IMR-90 (cell line): Measurements from ENCODE around the gene MUC6. TPM values are rescaled to one million over a fixed set of nuclear protein-coding genes. Genes with fewer than 3 reads are reported as not detected.

ENCODE experiments used
- ATAC-seq: fragments of 200-7000 bp; cut with Tn5 transposase; 2 replicates; pipeline ENCODE4 v1.9.1; 2020; ENCODE audit warnings: low read depth, mild to moderate bottlenecking, moderate library complexity
- BruUV-seq: library from RNA; stranded (reverse); fragments of 400-500 nt; replicated peaks from 2 replicates; lab custom pipeline; 2021; lab: Mats Ljungman, UMichigan
- CTCF ChIA-PET: fragments of 300-600 bp; formaldehyde crosslinking; extraction: SDS; loops from one replicate; lab custom pipeline; 2021; ENCODE audit warnings: antibody characterized with exemption; lab: Yijun Ruan, JAX
- POLR2A ChIA-PET: fragments of 300-600 bp; sonication (Branson Sonifier 250); formaldehyde crosslinking; loops from one replicate; lab custom pipeline; 2022; ENCODE audit warnings: antibody characterized with exemption; ENCODE audit not compliant: unreplicated experiment; lab: Charles Lee
- DNase-seq: peaks from one replicate; pipeline ENCODE4 v3.0.0; 2013
- H2AFZ ChIP-seq: replicated peaks from 2 replicates; pipeline ENCODE3; 2013; ENCODE audit warnings: low read length, mild to moderate bottlenecking; ENCODE audit not compliant: poor library complexity
- H2AK5ac ChIP-seq: 2 replicates; pipeline ENCODE4 v1.6.1; 2013; ENCODE audit warnings: low read depth, low read length, inconsistent platforms
- H2AK9ac ChIP-seq: replicated peaks from 2 replicates; pipeline ENCODE3; 2013; ENCODE audit warnings: mild to moderate bottlenecking, low read depth, low read length, moderate library complexity; ENCODE audit not compliant: poor library complexity
- H2BK120ac ChIP-seq: 2 replicates; pipeline ENCODE4 v1.6.1; 2013; ENCODE audit warnings: low read depth, low read length, inconsistent platforms
- H2BK15ac ChIP-seq: 3 replicates; pipeline ENCODE4 v1.6.1; 2013; ENCODE audit warnings: low read depth, low read length, inconsistent platforms
- H2BK20ac ChIP-seq: 2 replicates; pipeline ENCODE4 v1.6.1; 2013; ENCODE audit warnings: low read depth, mild to moderate bottlenecking, inconsistent platforms, low read length, moderate library complexity
- H2BK5ac ChIP-seq: 2 replicates; pipeline ENCODE4 v1.6.1; 2013; ENCODE audit warnings: mild to moderate bottlenecking, low read depth, low read length, inconsistent platforms; ENCODE audit not compliant: poor library complexity, severe bottlenecking
- H3K14ac ChIP-seq: replicated peaks from 2 replicates; pipeline ENCODE4 v1.6.1; 2013; ENCODE audit warnings: low read depth, low read length, inconsistent platforms
- H3K18ac ChIP-seq: 2 replicates; pipeline ENCODE4 v1.6.1; 2013; ENCODE audit warnings: low read depth, low read length, control low read depth
- H3K23ac ChIP-seq: 2 replicates; pipeline ENCODE4 v1.6.1; 2013; ENCODE audit warnings: low read depth, low read length, inconsistent platforms
- H3K27ac ChIP-seq: 2 replicates; pipeline ENCODE4 v1.5.1; 2013; ENCODE audit warnings: mild to moderate bottlenecking, control low read depth, low read length; ENCODE audit not compliant: insufficient read depth
- H3K27me3 ChIP-seq: 2 replicates; pipeline ENCODE4 v1.6.1; 2013; ENCODE audit warnings: low read length; ENCODE audit not compliant: control insufficient read depth, insufficient read depth
- H3K36me3 ChIP-seq: 2 replicates; pipeline ENCODE4 v1.6.1; 2013; ENCODE audit warnings: low read length, mixed read lengths; ENCODE audit not compliant: control insufficient read depth, insufficient read depth
- H3K4ac ChIP-seq: 2 replicates; pipeline ENCODE4 v1.6.1; 2013; ENCODE audit warnings: low read depth, low read length, inconsistent platforms
- H3K4me1 ChIP-seq: 2 replicates; pipeline ENCODE4 v1.6.1; 2013; ENCODE audit warnings: low read length, mixed read lengths; ENCODE audit not compliant: control insufficient read depth, insufficient read depth
- H3K4me2 ChIP-seq: 2 replicates; pipeline ENCODE4 v1.6.1; 2013; ENCODE audit warnings: low read depth, mild to moderate bottlenecking, control low read depth, low read length, moderate library complexity
- H3K4me3 ChIP-seq: 2 replicates; pipeline ENCODE4 v1.5.1; 2013; ENCODE audit warnings: low read depth, mild to moderate bottlenecking, control low read depth, low read length, moderate library complexity; ENCODE audit not compliant: insufficient read depth
- H3K56ac ChIP-seq: 2 replicates; pipeline ENCODE4 v1.6.1; 2013; ENCODE audit warnings: low read length, inconsistent platforms; ENCODE audit not compliant: insufficient read depth; ENCODE audit errors: extremely low read depth
- H3K79me1 ChIP-seq, 2 experiments: 2 replicates each; pipeline ENCODE4 v1.6.1; 2013; ENCODE audit warnings: low read length in 2 of 2, inconsistent platforms in 1 of 2, low read depth in 1 of 2
- H3K9ac ChIP-seq: 2 replicates; pipeline ENCODE4 v1.6.1; 2013; ENCODE audit warnings: low read depth, low read length, control low read depth
- H3K9me1 ChIP-seq: 2 replicates; pipeline ENCODE4 v1.6.1; 2013; ENCODE audit warnings: low read length, inconsistent platforms; ENCODE audit not compliant: insufficient read depth
- H3K9me3 ChIP-seq: 2 replicates; pipeline ENCODE4 v1.6.1; 2013; ENCODE audit warnings: low read length; ENCODE audit not compliant: control insufficient read depth, insufficient read depth
- H4K20me1 ChIP-seq: 2 replicates; pipeline ENCODE4 v1.6.1; 2013; ENCODE audit warnings: low read length, inconsistent platforms; ENCODE audit not compliant: insufficient read depth
- H4K5ac ChIP-seq: 2 replicates; pipeline ENCODE4 v1.6.1; 2013; ENCODE audit warnings: mild to moderate bottlenecking, low read depth, low read length, control low read depth
- H4K8ac ChIP-seq, 2 experiments: 2 replicates each; pipeline ENCODE4 v1.6.1; 2013; ENCODE audit warnings: low read depth in 2 of 2, low read length in 2 of 2, control low read depth in 1 of 2, inconsistent platforms in 1 of 2
- H4K91ac ChIP-seq: 2 replicates; pipeline ENCODE4 v1.6.1; 2013; ENCODE audit warnings: low read depth, low read length, inconsistent platforms; ENCODE audit not compliant: insufficient read depth
- BHLHE40 ChIP-seq: fragments of 150-350 bp; IDR thresholded peaks from 2 replicates; pipeline ENCODE4 v1.6.1; 2016; ENCODE audit warnings: mild to moderate bottlenecking, low read depth, low read length
- CEBPB ChIP-seq: IDR thresholded peaks from 2 replicates; pipeline ENCODE4 v1.6.1; 2012; ENCODE audit warnings: low read depth, low read length, improper control_type of control experiment
- CHD1 ChIP-seq: IDR thresholded peaks from 2 replicates; pipeline ENCODE4 v1.6.1; 2012; ENCODE audit warnings: low read depth, low read length, improper control_type of control experiment
- FOS ChIP-seq: fragments of 150-350 bp; IDR thresholded peaks from 2 replicates; pipeline ENCODE4 v1.6.1; 2016; ENCODE audit warnings: low read depth, low read length
- MAFK ChIP-seq: IDR thresholded peaks from 2 replicates; pipeline ENCODE4 v1.6.1; 2012; ENCODE audit warnings: low read depth, low read length, improper control_type of control experiment
- MAZ ChIP-seq: IDR thresholded peaks from 2 replicates; pipeline ENCODE4 v1.6.1; 2012; ENCODE audit warnings: low read depth, mild to moderate bottlenecking, low read length, improper control_type of control experiment, moderate library complexity, borderline replicate concordance
- MXI1 ChIP-seq: IDR thresholded peaks from 2 replicates; pipeline ENCODE4 v1.6.1; 2012; ENCODE audit warnings: low read depth, mild to moderate bottlenecking, low read length, moderate library complexity, borderline replicate concordance
- NFE2L2 ChIP-seq: fragments of 150-350 bp; IDR thresholded peaks from 2 replicates; pipeline ENCODE4 v1.6.1; 2016; ENCODE audit warnings: low read depth, mild to moderate bottlenecking, low read length
- POLR2A ChIP-seq: IDR thresholded peaks from 2 replicates; pipeline ENCODE4 v1.6.1; 2012; ENCODE audit warnings: mild to moderate bottlenecking, low read depth, low read length
- RAD21 ChIP-seq: IDR thresholded peaks from 2 replicates; pipeline ENCODE4 v1.6.1; 2012; ENCODE audit warnings: low read length, improper control_type of control experiment
- RCOR1 ChIP-seq: IDR thresholded peaks from 2 replicates; pipeline ENCODE4 v1.6.1; 2012; ENCODE audit warnings: mild to moderate bottlenecking, low read length, improper control_type of control experiment; ENCODE audit not compliant: insufficient replicate concordance
- RFX5 ChIP-seq: IDR thresholded peaks from 2 replicates; pipeline ENCODE4 v1.8.0; 2012; ENCODE audit warnings: low read depth, mild to moderate bottlenecking, low read length, moderate library complexity
- SMC3 ChIP-seq: fragments of 150-350 bp; IDR thresholded peaks from 2 replicates; pipeline ENCODE4 v1.6.1; 2016; ENCODE audit warnings: low read depth, mild to moderate bottlenecking, antibody characterized with exemption, low read length, moderate library complexity
- WGBS, 2 experiments: methylation state at CpG; one replicate each; pipeline versions ENCODE4 v1.1.5 to v1.1.7; 2013; ENCODE audit warnings: missing lambda C conversion rate in 2 of 2; ENCODE audit not compliant: insufficient read length in 1 of 2; ENCODE audit errors: extremely low coverage in 2 of 2; 5-methylcytosine and 5-hydroxymethylcytosine counted together
- dilution Hi-C: fragments of 300-500 bp; cut with HindIII; formaldehyde crosslinking; loops from one replicate; pipeline ENCODE4 v1.14.3; 2018; ENCODE audit warnings: low sequenced_read_pairs; ENCODE audit not compliant: unreplicated experiment
- in situ Hi-C: fragments of 300-500 bp; cut with MboI; formaldehyde crosslinking; loops from 3 replicates; pipeline ENCODE4 v1.14.3; 2019; ENCODE audit warnings: low sequenced_read_pairs, inconsistent platforms, mixed read lengths
- intact Hi-C: fragments of 100-400 bp; cut with micrococcal nuclease; formaldehyde crosslinking; loops from 2 replicates; pipeline ENCODE4 v1.10.0; 2022
- polyA plus RNA-seq, 3 experiments: library from polyadenylated mRNA; depleted of rRNA; stranded (reverse); fragments of >200 nt; gene quantifications; 2 replicates each; pipeline ENCODE4 v1.2.3, GENCODE V29; 2012; ENCODE audit warnings: low replicate concordance in 1 of 3
- total RNA-seq: library from RNA; depleted of rRNA; stranded (reverse); fragments of >200 nt; gene quantifications from 2 replicates; pipeline ENCODE4 v1.2.3, GENCODE V29; 2012
- TF ChIP-seq, protein P1 (sequence below): conservative IDR thresholded peaks from 2 replicates; pipeline ENCODE4 v1.5.1; 2012; ENCODE audit warnings: mild to moderate bottlenecking, low read depth, low read length, improper control_type of control experiment
- TF ChIP-seq, protein P2 (sequence below): fragments of 150-350 bp; IDR thresholded peaks from 2 replicates; pipeline ENCODE4 v1.6.1; 2016; ENCODE audit warnings: low read depth, mild to moderate bottlenecking, low read length, moderate library complexity, borderline replicate concordance
- TF ChIP-seq, protein P3 (sequence below): fragments of 150-350 bp; IDR thresholded peaks from 2 replicates; pipeline ENCODE4 v1.6.1; 2017; ENCODE audit warnings: mild to moderate bottlenecking, antibody characterized with exemption, low read length, low read depth

The MUC6 gene
- total and polyA plus RNA-seq, 2 of the 4 experiments (the other 2 are of a cell fraction), result not detected

DNA sequence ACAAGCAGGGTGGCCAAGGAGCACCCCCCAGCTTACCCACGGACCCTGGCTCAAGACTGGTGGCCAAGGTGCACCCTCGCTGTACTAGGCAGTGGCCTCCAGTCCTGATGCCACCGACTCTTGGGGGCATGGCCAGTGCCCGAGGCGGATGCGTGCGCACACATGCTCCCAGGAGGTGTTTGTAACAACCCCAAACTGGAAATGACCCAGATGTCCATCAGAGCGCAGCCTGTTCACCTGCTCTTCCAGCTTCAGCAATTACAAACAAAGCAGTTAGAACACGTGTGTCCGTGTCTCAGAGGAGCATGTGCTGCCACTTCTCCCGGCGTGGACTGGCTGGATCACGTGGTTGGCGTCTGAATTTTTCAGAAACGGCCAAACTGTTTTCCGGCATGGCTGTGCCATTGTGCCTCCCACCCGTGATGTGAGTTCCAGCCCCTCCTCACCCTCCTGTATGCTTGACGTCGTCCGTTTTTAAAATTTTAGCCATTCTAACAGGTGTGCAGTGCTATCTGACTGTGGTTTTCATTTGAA, 7.1 kb upstream of the MUC6 start:
- POLR2A ChIA-PET, result no interaction called here
- H3K36me3 ChIP-seq, result no peaks in the 10 kb centered on the region
- no peak overlapping the region for H3K9ac ChIP-seq
- H2BK20ac ChIP-seq, result no peak overlapping the region
- peaks cover 26% of the 10 kb centered on the region for H3K27me3 ChIP-seq
- no peak overlapping the region for H3K14ac ChIP-seq
- in situ Hi-C loops, result no loop called here
- ATAC-seq (no peak), DNase-seq (no peak)
- dilution Hi-C loops, result no loop called here
- no peak overlapping the region for H3K4me2 ChIP-seq
- no peak overlapping the region for H2AFZ ChIP-seq
- H4K5ac ChIP-seq, result no peak overlapping the region
- no peaks in the 10 kb centered on the region for H3K9me1 ChIP-seq
- no peak overlapping the region for H3K4ac ChIP-seq
- H3K9me3 ChIP-seq, result no peaks in the 10 kb centered on the region
- no TSS peak for BruUV-seq
- no peak overlapping the region for H3K27ac ChIP-seq
- TF ChIP-seq RFX5 (no peak), MAFK (no peak), MXI1 (no peak), RAD21 (no peak), RCOR1 (no peak), BHLHE40 (no peak), POLR2A (no peak), FOS (no peak), NFE2L2 (no peak), CHD1 (no peak), MAZ (no peak), SMC3 (no peak), CEBPB (no peak)
- TF ChIP-seq, protein P1, sequence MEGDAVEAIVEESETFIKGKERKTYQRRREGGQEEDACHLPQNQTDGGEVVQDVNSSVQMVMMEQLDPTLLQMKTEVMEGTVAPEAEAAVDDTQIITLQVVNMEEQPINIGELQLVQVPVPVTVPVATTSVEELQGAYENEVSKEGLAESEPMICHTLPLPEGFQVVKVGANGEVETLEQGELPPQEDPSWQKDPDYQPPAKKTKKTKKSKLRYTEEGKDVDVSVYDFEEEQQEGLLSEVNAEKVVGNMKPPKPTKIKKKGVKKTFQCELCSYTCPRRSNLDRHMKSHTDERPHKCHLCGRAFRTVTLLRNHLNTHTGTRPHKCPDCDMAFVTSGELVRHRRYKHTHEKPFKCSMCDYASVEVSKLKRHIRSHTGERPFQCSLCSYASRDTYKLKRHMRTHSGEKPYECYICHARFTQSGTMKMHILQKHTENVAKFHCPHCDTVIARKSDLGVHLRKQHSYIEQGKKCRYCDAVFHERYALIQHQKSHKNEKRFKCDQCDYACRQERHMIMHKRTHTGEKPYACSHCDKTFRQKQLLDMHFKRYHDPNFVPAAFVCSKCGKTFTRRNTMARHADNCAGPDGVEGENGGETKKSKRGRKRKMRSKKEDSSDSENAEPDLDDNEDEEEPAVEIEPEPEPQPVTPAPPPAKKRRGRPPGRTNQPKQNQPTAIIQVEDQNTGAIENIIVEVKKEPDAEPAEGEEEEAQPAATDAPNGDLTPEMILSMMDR, result no peak
- TF ChIP-seq, protein P2, sequence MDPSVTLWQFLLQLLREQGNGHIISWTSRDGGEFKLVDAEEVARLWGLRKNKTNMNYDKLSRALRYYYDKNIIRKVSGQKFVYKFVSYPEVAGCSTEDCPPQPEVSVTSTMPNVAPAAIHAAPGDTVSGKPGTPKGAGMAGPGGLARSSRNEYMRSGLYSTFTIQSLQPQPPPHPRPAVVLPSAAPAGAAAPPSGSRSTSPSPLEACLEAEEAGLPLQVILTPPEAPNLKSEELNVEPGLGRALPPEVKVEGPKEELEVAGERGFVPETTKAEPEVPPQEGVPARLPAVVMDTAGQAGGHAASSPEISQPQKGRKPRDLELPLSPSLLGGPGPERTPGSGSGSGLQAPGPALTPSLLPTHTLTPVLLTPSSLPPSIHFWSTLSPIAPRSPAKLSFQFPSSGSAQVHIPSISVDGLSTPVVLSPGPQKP, result no peak
- TF ChIP-seq, protein P3, sequence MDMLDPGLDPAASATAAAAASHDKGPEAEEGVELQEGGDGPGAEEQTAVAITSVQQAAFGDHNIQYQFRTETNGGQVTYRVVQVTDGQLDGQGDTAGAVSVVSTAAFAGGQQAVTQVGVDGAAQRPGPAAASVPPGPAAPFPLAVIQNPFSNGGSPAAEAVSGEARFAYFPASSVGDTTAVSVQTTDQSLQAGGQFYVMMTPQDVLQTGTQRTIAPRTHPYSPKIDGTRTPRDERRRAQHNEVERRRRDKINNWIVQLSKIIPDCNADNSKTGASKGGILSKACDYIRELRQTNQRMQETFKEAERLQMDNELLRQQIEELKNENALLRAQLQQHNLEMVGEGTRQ, result no peak
- H2BK120ac ChIP-seq, result no peak overlapping the region
- H3K56ac ChIP-seq, result no peak overlapping the region
- H3K4me3 ChIP-seq, result no peak overlapping the region
- intact Hi-C loops, result no loop called here
- no peaks in the 10 kb centered on the region for H3K79me1 ChIP-seq
- no peak overlapping the region for H4K8ac ChIP-seq
- H2AK9ac ChIP-seq, result no peak overlapping the region
- no peak overlapping the region for H2AK5ac ChIP-seq
- WGBS, 2 experiments, result 86% methylated on average over 9 of the region's 20 CpGs; no CpG with 5 or more reads in 1 of the 2 experiments
- no peaks in the 10 kb centered on the region for H3K4me1 ChIP-seq
- no peaks in the 10 kb centered on the region for H4K20me1 ChIP-seq
- CTCF ChIA-PET, result no interaction called here
- H3K23ac ChIP-seq, result no peak overlapping the region
- no peak overlapping the region for H4K91ac ChIP-seq
- no peak overlapping the region for H2BK15ac ChIP-seq
- H3K18ac ChIP-seq, result no peak overlapping the region
- H2BK5ac ChIP-seq, result no peak overlapping the region
